Kidney capillary endothelial cell (primary cell): ENCODE data around the gene HERC2.
"Not testable (repeated sequence)": the region's sequence is repeated elsewhere in the genome, so short reads cannot be mapped to it uniquely, and the experiment has no call there.

ENCODE experiments used
- DNase-seq: peaks from one replicate; pipeline ENCODE4 v3.0.0-alpha.2; 2018; ENCODE audit warnings: low spot score

Gene HERC2

GRCh38 chr15:28131946-28132345, 190.0 kb downstream of the HERC2 start:
- DNase-seq: no peak

GRCh38 chr15:28131400-28131799, 190.6 kb downstream of the HERC2 start:
- DNase-seq: no peak

GRCh38 chr15:28130651-28131050, 191.3 kb downstream of the HERC2 start:
- no peak for DNase-seq

- DNase-seq: no peak
Measured at GRCh38 chr15:28129231-28129848, 192.6 kb downstream of the HERC2 start.

GRCh38 chr15:28128031-28128430, 193.9 kb downstream of the HERC2 start:
- no peak for DNase-seq

- DNase-seq: no peak
Measured at GRCh38 chr15:28127036-28127435, 194.9 kb downstream of the HERC2 start.

- DNase-seq: peak; percentile 44
Measured at GRCh38 chr15:28125673-28126651, 196.0 kb downstream of the HERC2 start.

GRCh38 chr15:28124841-28125240, 197.1 kb downstream of the HERC2 start:
- no peak for DNase-seq

GRCh38 chr15:28123408-28124023, 198.5 kb downstream of the HERC2 start:
- DNase-seq: peak; percentile 62

GRCh38 chr15:28122038-28122949, 199.7 kb downstream of the HERC2 start:
- DNase-seq: no peak

GRCh38 chr15:28121577-28121976, 200.4 kb downstream of the HERC2 start:
- DNase-seq: not testable (repeated sequence)

GRCh38 chr15:28120359-28120640, 201.7 kb downstream of the HERC2 start:
- DNase-seq: no peak

GRCh38 chr15:28118531-28118930, 203.4 kb downstream of the HERC2 start:
- no peak for DNase-seq

GRCh38 chr15:28118083-28118482, 203.9 kb downstream of the HERC2 start:
- DNase-seq: no peak

- DNase-seq: no peak
Measured at GRCh38 chr15:28117432-28117990, 204.5 kb downstream of the HERC2 start.

- DNase-seq: no peak
Measured at GRCh38 chr15:28116521-28117431, 205.2 kb downstream of the HERC2 start.

GRCh38 chr15:28115871-28116270, 206.1 kb downstream of the HERC2 start:
- no peak for DNase-seq

GRCh38 chr15:28114721-28115622, 207.0 kb downstream of the HERC2 start:
- DNase-seq: no peak

- no peak for DNase-seq
Measured at GRCh38 chr15:28114114-28114455, 207.9 kb downstream of the HERC2 start.
